Neural cell (in vitro differentiated cells): Measurements from ENCODE around the gene DDT. TPM values are rescaled to one million over a fixed set of nuclear protein-coding genes. Genes with fewer than 3 reads are reported as not detected.

Experiments used
- H2AFZ ChIP-seq: fragments of 200-600, 300-800 bp; sonication (generic), shearing (Covaris generic); 2 replicates; pipeline ENCODE4 v1.6.0; 2014; ENCODE audit warnings: low read depth, mild to moderate bottlenecking, antibody characterized with exemption, low read length, moderate library complexity
- H3F3A ChIP-seq: fragments of 200-600 bp; shearing (Covaris generic); 2 replicates; pipeline ENCODE4 v1.6.1; 2016; ENCODE audit warnings: mild to moderate bottlenecking, moderate library complexity, mixed read lengths, antibody characterized with exemption, low read length; ENCODE audit not compliant: insufficient read depth, poor library complexity, severe bottlenecking
- H3K27ac ChIP-seq: fragments of 200-600, 300-800 bp; sonication (generic), shearing (Covaris generic); 2 replicates; pipeline ENCODE4 v1.5.1; 2014; ENCODE audit warnings: mild to moderate bottlenecking, low read length, moderate library complexity
- H3K27me3 ChIP-seq: fragments of 300-800, 200-600 bp; sonication (generic), shearing (Covaris generic); 2 replicates; pipeline ENCODE4 v1.6.0; 2014; ENCODE audit warnings: mild to moderate bottlenecking, low read depth, low read length, moderate library complexity; ENCODE audit not compliant: insufficient read depth
- H3K36me3 ChIP-seq: fragments of 300-800, 200-600 bp; sonication (generic), shearing (Covaris generic); 2 replicates; pipeline ENCODE4 v1.5.1; 2014; ENCODE audit warnings: mild to moderate bottlenecking, antibody characterized with exemption, low read length, moderate library complexity; ENCODE audit not compliant: insufficient read depth
- H3K4me2 ChIP-seq: fragments of 300-800, 200-600 bp; sonication (generic), shearing (Covaris generic); 2 replicates; pipeline ENCODE4 v1.6.0; 2014; ENCODE audit warnings: mild to moderate bottlenecking, low read length
- H3K4me3 ChIP-seq: fragments of 300-800, 200-600 bp; sonication (generic), shearing (Covaris generic); 2 replicates; pipeline ENCODE4 v1.5.1; 2014; ENCODE audit warnings: mild to moderate bottlenecking, low read length, moderate library complexity
- H3K79me2 ChIP-seq: fragments of 200-600 bp; shearing (Covaris generic); replicated peaks from 2 replicates; pipeline ENCODE4 v1.6.0; 2014; ENCODE audit warnings: mild to moderate bottlenecking, low read length, moderate library complexity; ENCODE audit not compliant: insufficient read depth
- H3K9ac ChIP-seq: fragments of 300-800, 200-600 bp; sonication (generic), shearing (Covaris generic); 2 replicates; pipeline ENCODE4 v1.6.1; 2016; ENCODE audit warnings: mild to moderate bottlenecking, low read length, mixed read lengths
- H3K9me2 ChIP-seq: fragments of 200-600 bp; shearing (Covaris generic); 2 replicates; pipeline ENCODE4 v1.6.1; 2016; ENCODE audit warnings: mild to moderate bottlenecking, low read length, mixed read lengths; ENCODE audit not compliant: insufficient read depth
- H3K9me3 ChIP-seq: fragments of 200-600, 300-800 bp; sonication (generic), shearing (Covaris generic); 2 replicates; pipeline ENCODE4 v1.6.1; 2016; ENCODE audit warnings: mild to moderate bottlenecking, mixed run types, low read length, moderate library complexity, mixed read lengths
- H4K20me1 ChIP-seq: fragments of 200-600 bp; shearing (Covaris generic); 2 replicates; pipeline ENCODE4 v1.6.1; 2016; ENCODE audit warnings: mild to moderate bottlenecking, mixed run types; ENCODE audit not compliant: insufficient read depth
- CTCF ChIP-seq: fragments of 450-650 bp; IDR thresholded peaks from 2 replicates; pipeline ENCODE4 v1.5.1; 2014; ENCODE audit warnings: antibody characterized with exemption, mild to moderate bottlenecking, moderate library complexity; ENCODE audit not compliant: poor library complexity, severe bottlenecking
- EP300 ChIP-seq: fragments of 450-650 bp; conservative IDR thresholded peaks from 2 replicates; pipeline ENCODE4 v1.6.1; 2014; ENCODE audit warnings: antibody characterized with exemption, mild to moderate bottlenecking, moderate library complexity; ENCODE audit not compliant: poor library complexity, severe bottlenecking
- EZH2 ChIP-seq: fragments of 200-600, 300-800 bp; shearing (Covaris generic), sonication (generic); IDR thresholded peaks from 2 replicates; pipeline ENCODE4 v1.6.1; 2014; ENCODE audit warnings: antibody characterized with exemption, low read length, borderline replicate concordance, mild to moderate bottlenecking; ENCODE audit not compliant: insufficient read depth, poor library complexity, severe bottlenecking
- MXI1 ChIP-seq: fragments of 450-650 bp; conservative IDR thresholded peaks from 2 replicates; pipeline ENCODE4 v1.6.1; 2014; ENCODE audit warnings: antibody characterized with exemption, mild to moderate bottlenecking; ENCODE audit not compliant: poor library complexity, severe bottlenecking
- POLR2AphosphoS5 ChIP-seq: IDR thresholded peaks from 2 replicates; pipeline ENCODE4 v1.6.1; 2012
- RAD21 ChIP-seq: fragments of 450-650 bp; conservative IDR thresholded peaks from 2 replicates; pipeline ENCODE4 v1.6.1; 2014; ENCODE audit warnings: antibody characterized with exemption, mild to moderate bottlenecking, moderate library complexity
- REST ChIP-seq: IDR thresholded peaks from 2 replicates; pipeline ENCODE4 v1.6.1; 2012; ENCODE audit warnings: borderline replicate concordance
- SMC3 ChIP-seq: fragments of 450-650 bp; conservative IDR thresholded peaks from 2 replicates; pipeline ENCODE4 v1.6.1; 2014; ENCODE audit warnings: antibody characterized with exemption, mild to moderate bottlenecking, moderate library complexity; ENCODE audit not compliant: poor library complexity
- TAF1 ChIP-seq: IDR thresholded peaks from 2 replicates; pipeline ENCODE4 v1.6.1; 2012; ENCODE audit warnings: low read depth
- polyA plus RNA-seq: library from polyadenylated mRNA; depleted of rRNA; stranded (reverse); fragments of >200 nt; gene quantifications from 2 replicates; pipeline ENCODE4 v1.2.3, GENCODE V29; 2014

DDT gene
- polyA plus RNA-seq, 1 donor from 2014 or later, result 122 TPM

- H2AFZ ChIP-seq, result no peak overlapping the region
- H3K4me3 ChIP-seq, result no peak overlapping the region
- no peaks in the 10 kb centered on the region for H3K27me3 ChIP-seq
- no peaks in the 10 kb centered on the region for H3K36me3 ChIP-seq
- no peaks in the 10 kb centered on the region for H3K9me3 ChIP-seq
- no peaks in the 10 kb centered on the region for H3K79me2 ChIP-seq
- H4K20me1 ChIP-seq, result no peaks in the 10 kb centered on the region
- H3K4me2 ChIP-seq, result no peak overlapping the region
- H3K9me2 ChIP-seq, result no peaks in the 10 kb centered on the region
- no peak overlapping the region for H3K9ac ChIP-seq
- no peaks in the 10 kb centered on the region for H3F3A ChIP-seq
- TF ChIP-seq EZH2 (no peak), EP300 (no peak), SMC3 (no peak), REST (no peak), POLR2AphosphoS5 (no peak), CTCF (no peak), RAD21 (no peak), MXI1 (no peak), TAF1 (no peak)
- no peak overlapping the region for H3K27ac ChIP-seq
Observed at GRCh38 chr22:24006207-24006913, 32.1 kb upstream of the DDT start.

GRCh38 chr22:24005201-24005600, 31.0 kb upstream of the DDT start, which contains the start of gene GSTT4:
TSS of gene GSTT4 (minus strand) at chr22:24005453. CDS start at chr22:24005356, 97 bp downstream.
- no peak for TF ChIP-seq SMC3
- no peak for TF ChIP-seq EP300
- no peak for TF ChIP-seq POLR2AphosphoS5
- TF ChIP-seq REST, result no peak
- no peak for TF ChIP-seq MXI1
- no peak for TF ChIP-seq TAF1
- no peak for TF ChIP-seq CTCF
- no peak for TF ChIP-seq EZH2
- TF ChIP-seq RAD21, result no peak
- Histone ChIP-seq H4K20me1 (no peaks in the 10 kb centered on the region), H3K9me3 (no peaks in the 10 kb centered on the region), H3K4me2 (no peak within 1 kb of the TSS), H2AFZ (no peak within 1 kb of the TSS), H3K79me2 (no peaks in the 10 kb centered on the region), H3K27me3 (no peaks in the 10 kb centered on the region), H3K36me3 (no peaks in the 10 kb centered on the region), H3K27ac (no peak within 1 kb of the TSS), H3K9me2 (no peaks in the 10 kb centered on the region), H3K4me3 (no peak within 1 kb of the TSS), H3F3A (no peaks in the 10 kb centered on the region), H3K9ac (no peak within 1 kb of the TSS)
